ENCODE data around the gene EFHB.

EFHB gene

GRCh38 chr3:19931180-19931692 is 2.8 kb downstream of the EFHB start:
- no peaks in the 10 kb centered on the region for H3K79me2 ChIP-seq (ENCODE audit: insufficient read depth, low read length)
- no peak for TF ChIP-seq CTCF (IDR thresholded peaks at IDR 0.05; ENCODE audit: borderline replicate concordance, extremely low read depth, low read length, poor library complexity, severe bottlenecking)
- TF ChIP-seq EZH2 (IDR thresholded peaks at IDR 0.05; ENCODE audit: borderline replicate concordance, low read depth, low read length, severe bottlenecking): no peak
- H2AFZ ChIP-seq (ENCODE audit: low read depth, low read length): no peak overlapping the region
- no peak overlapping the region for H3K4me3 ChIP-seq (ENCODE audit: low read depth in 1 of 2, low read length in 2 of 2)
- H3K27ac ChIP-seq (ENCODE audit: low read length): no peak overlapping the region
- H4K20me1 ChIP-seq (ENCODE audit: insufficient read depth, low read length): no peaks in the 10 kb centered on the region
- H3K9me3 ChIP-seq (ENCODE audit: insufficient read depth, low read length, severe bottlenecking): no peaks in the 10 kb centered on the region
- H3K36me3 ChIP-seq (ENCODE audit: insufficient read depth, low read length): no peaks in the 10 kb centered on the region
- DNase-seq (no peak), ATAC-seq (ENCODE audit: insufficient read depth, low read depth) (no peak)
- H3K4me2 ChIP-seq (ENCODE audit: insufficient read depth, low read length): no peak overlapping the region
- no peak overlapping the region for H3K9ac ChIP-seq (ENCODE audit: low read depth, low read length)
- no peaks in the 10 kb centered on the region for H3K4me1 ChIP-seq (ENCODE audit: insufficient read depth, low read length)
- no peaks in the 10 kb centered on the region for H3K27me3 ChIP-seq (ENCODE audit: insufficient read depth, low read length, poor library complexity)

DNA sequence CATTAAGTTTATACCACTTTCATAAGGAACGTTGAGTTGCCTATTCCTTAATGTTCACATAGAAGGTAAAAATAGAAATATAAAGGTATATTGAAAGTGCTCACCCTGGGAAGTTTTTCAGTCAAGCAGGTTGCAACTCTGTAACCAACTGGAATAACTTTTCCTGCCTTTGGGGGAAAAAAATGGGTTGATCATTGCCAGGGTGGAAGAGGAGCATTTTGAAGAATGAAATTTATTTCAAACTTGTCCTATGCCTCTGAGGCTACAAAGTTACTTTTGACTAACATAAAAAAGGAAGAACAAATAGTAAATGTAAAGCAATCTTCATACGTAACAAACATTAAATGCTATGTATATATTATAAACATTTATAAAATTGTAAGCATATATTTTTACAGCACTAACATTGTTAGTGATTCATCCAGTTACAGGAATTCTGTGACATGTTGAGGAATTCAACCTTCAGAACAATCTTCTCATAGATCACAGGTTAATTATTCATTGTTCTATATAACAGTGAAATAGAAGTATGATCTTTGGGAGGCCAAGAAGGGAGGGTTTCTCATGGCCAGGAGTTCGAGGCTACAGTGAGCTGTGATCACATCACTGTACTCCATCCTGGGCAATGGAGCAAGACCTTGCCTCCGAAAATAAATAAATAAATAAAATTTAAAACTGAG is 13.5 kb downstream of the EFHB start:
- TF ChIP-seq CTCF (IDR thresholded peaks at IDR 0.05; ENCODE audit: borderline replicate concordance, extremely low read depth, low read length, poor library complexity, severe bottlenecking) (no peak), EZH2 (IDR thresholded peaks at IDR 0.05; ENCODE audit: borderline replicate concordance, low read depth, low read length, severe bottlenecking) (no peak)
- ATAC-seq (ENCODE audit: insufficient read depth, low read depth) (no peak), DNase-seq (no peak)
- H3K27ac ChIP-seq (ENCODE audit: low read length): no peak overlapping the region
- H3K36me3 ChIP-seq (ENCODE audit: insufficient read depth, low read length): no peaks in the 10 kb centered on the region
- no peak overlapping the region for H3K9ac ChIP-seq (ENCODE audit: low read depth, low read length)
- H3K4me1 ChIP-seq (ENCODE audit: insufficient read depth, low read length): no peaks in the 10 kb centered on the region
- no peaks in the 10 kb centered on the region for H3K27me3 ChIP-seq (ENCODE audit: insufficient read depth, low read length, poor library complexity)
- H2AFZ ChIP-seq (ENCODE audit: low read depth, low read length): no peak overlapping the region
- H3K4me2 ChIP-seq (ENCODE audit: insufficient read depth, low read length): no peak overlapping the region
- H3K4me3 ChIP-seq (ENCODE audit: low read depth in 1 of 2, low read length in 2 of 2): no peak overlapping the region
- H3K79me2 ChIP-seq (ENCODE audit: insufficient read depth, low read length): no peaks in the 10 kb centered on the region
- H3K9me3 ChIP-seq (ENCODE audit: insufficient read depth, low read length, severe bottlenecking): no peaks in the 10 kb centered on the region
- no peaks in the 10 kb centered on the region for H4K20me1 ChIP-seq (ENCODE audit: insufficient read depth, low read length)

GRCh38 chr3:19917167-19917566 is 16.9 kb downstream of the EFHB start:
- no peak overlapping the region for H3K27ac ChIP-seq (ENCODE audit: low read length)
- H3K9me3 ChIP-seq (ENCODE audit: insufficient read depth, low read length, severe bottlenecking): no peaks in the 10 kb centered on the region
- no peaks in the 10 kb centered on the region for H3K4me1 ChIP-seq (ENCODE audit: insufficient read depth, low read length)
- DNase-seq (no peak), ATAC-seq (ENCODE audit: insufficient read depth, low read depth) (no peak)
- no peak overlapping the region for H2AFZ ChIP-seq (ENCODE audit: low read depth, low read length)
- no peak overlapping the region for H3K9ac ChIP-seq (ENCODE audit: low read depth, low read length)
- no peaks in the 10 kb centered on the region for H3K36me3 ChIP-seq (ENCODE audit: insufficient read depth, low read length)
- H3K4me2 ChIP-seq (ENCODE audit: insufficient read depth, low read length): no peak overlapping the region
- TF ChIP-seq CTCF (IDR thresholded peaks at IDR 0.05; ENCODE audit: borderline replicate concordance, extremely low read depth, low read length, poor library complexity, severe bottlenecking): no peak
- no peak for TF ChIP-seq EZH2 (IDR thresholded peaks at IDR 0.05; ENCODE audit: borderline replicate concordance, low read depth, low read length, severe bottlenecking)
- no peaks in the 10 kb centered on the region for H3K79me2 ChIP-seq (ENCODE audit: insufficient read depth, low read length)
- no peak overlapping the region for H3K4me3 ChIP-seq (ENCODE audit: low read depth in 1 of 2, low read length in 2 of 2)
- H3K27me3 ChIP-seq (ENCODE audit: insufficient read depth, low read length, poor library complexity): no peaks in the 10 kb centered on the region
- no peaks in the 10 kb centered on the region for H4K20me1 ChIP-seq (ENCODE audit: insufficient read depth, low read length)
